Astrocyte of the spinal cord (primary cell): Measurements from ENCODE around the gene KCTD1.

Experiments
- DNase-seq: peaks from one replicate; pipeline ENCODE4 v3.0.0; 2011; ENCODE audit warnings: low read depth, low spot score
- H3K4me3 ChIP-seq: 2 replicates; pipeline ENCODE4 v1.5.1; 2011; ENCODE audit warnings: low read depth, mild to moderate bottlenecking, low read length, moderate library complexity
- in situ Hi-C: cut with HindIII; loops from 2 replicates; pipeline ENCODE4 v1.10.0; 2017; ENCODE audit warnings: low sequenced_read_pairs
- TF ChIP-seq, protein P1 (sequence below): IDR thresholded peaks from 2 replicates; pipeline ENCODE4 v1.5.1; 2012; ENCODE audit warnings: low read depth, mild to moderate bottlenecking, low read length, inconsistent platforms

KCTD1 gene

DNA sequence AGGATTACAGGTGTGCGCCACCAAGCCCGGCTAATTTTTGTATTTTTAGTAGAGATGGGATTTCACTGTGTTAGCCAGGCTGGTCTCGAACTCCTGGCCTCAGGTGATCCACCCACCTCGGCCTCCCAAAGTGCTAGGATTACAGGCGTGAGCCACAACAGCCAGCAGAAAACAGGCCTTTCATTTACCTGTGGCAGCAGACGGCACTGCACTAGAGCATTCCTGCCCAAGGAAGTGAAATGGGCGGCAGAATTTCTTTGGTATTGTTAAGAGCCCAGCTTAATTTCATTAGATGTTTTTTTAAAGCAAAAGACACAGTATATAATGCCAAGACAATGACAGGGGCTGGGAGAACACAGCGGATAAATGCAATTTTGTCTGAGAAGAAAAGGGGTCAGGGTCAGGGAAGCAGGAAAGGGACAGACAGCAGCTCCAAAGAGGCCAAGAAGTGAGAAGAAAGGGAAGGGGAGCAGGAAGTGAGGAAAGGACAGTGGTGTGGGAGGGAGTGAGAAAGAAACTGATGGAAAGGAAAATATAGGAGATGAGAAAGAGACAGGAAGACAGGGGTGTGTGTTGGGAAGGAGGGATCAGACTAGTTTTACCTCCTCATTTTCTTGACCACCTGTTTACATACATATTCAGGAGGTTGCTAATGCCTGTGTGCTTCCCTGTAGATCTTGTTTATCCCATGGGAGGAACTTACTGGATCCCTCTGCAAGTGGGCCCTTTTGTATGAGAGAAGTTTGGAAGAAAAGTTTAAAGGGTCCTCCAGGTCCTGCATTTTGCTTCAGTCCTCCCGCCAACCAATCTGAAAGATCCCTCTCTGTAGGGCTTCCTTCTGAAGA, 32.5 kb downstream of the KCTD1 start:
- DNase-seq, result no peak
- no peak overlapping the region for H3K4me3 ChIP-seq
- in situ Hi-C loops, result no loop called here
- TF ChIP-seq, protein P1, sequence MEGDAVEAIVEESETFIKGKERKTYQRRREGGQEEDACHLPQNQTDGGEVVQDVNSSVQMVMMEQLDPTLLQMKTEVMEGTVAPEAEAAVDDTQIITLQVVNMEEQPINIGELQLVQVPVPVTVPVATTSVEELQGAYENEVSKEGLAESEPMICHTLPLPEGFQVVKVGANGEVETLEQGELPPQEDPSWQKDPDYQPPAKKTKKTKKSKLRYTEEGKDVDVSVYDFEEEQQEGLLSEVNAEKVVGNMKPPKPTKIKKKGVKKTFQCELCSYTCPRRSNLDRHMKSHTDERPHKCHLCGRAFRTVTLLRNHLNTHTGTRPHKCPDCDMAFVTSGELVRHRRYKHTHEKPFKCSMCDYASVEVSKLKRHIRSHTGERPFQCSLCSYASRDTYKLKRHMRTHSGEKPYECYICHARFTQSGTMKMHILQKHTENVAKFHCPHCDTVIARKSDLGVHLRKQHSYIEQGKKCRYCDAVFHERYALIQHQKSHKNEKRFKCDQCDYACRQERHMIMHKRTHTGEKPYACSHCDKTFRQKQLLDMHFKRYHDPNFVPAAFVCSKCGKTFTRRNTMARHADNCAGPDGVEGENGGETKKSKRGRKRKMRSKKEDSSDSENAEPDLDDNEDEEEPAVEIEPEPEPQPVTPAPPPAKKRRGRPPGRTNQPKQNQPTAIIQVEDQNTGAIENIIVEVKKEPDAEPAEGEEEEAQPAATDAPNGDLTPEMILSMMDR, result no peak

DNA sequence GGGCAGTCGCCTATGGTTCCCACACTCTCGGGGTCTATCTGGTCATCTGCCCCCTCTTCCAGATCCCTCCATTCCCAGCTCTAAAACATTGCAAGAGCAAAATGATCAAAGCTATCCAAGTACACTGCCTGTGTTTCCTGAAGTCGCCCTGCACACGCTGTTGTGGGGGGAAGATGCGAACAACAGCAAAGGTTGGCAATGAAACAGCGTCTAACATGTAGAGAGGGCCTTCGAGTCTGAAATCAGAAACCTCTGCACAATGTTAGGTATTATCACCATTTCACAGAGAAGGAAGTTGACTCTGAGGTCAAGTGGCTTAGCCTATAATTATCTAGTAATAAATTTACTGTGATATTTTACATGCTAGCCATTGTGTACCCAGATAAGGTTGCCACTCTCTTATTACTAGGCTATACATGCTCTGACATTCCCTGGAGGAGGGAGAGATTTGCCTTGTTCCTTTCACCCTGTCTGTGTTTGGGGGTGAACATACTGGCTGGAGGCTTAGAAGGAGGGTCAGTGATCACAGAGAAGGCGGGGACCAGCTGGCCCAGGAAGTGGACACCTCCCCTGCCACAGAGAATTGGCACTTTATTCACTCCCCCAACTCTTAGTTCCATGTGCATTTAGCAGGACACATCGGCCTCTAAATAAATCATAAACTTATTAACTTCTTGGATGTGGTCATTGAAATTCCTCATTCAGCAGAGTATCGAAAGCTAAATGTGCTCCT, 36.8 kb downstream of the KCTD1 start:
- TF ChIP-seq, protein P1, result no peak
- in situ Hi-C loops, result no loop called here
- no peak overlapping the region for H3K4me3 ChIP-seq
- DNase-seq, result no peak

DNA sequence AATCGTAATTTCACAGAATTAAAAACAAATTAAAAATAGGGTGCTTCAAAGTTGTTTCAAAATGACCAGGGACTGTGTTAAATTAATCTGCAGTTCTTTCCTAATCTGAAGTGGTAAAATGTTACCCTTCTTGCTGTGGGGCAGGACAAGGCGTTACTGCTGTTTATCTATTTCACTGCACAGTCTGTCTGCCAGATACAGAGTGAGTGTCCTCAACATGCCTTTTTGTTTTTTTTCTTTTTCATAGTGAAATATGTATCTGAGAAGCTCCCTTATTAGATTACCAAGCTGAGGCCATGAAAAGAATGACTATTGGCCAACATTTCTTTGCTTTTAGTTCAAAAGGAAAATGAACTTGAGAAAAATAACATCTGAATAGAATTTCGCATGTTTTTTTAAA, 38.0 kb downstream of the KCTD1 start:
- no peak overlapping the region for H3K4me3 ChIP-seq
- TF ChIP-seq, protein P1, result no peak
- DNase-seq, result no peak
- in situ Hi-C loops, result no loop called here

DNA sequence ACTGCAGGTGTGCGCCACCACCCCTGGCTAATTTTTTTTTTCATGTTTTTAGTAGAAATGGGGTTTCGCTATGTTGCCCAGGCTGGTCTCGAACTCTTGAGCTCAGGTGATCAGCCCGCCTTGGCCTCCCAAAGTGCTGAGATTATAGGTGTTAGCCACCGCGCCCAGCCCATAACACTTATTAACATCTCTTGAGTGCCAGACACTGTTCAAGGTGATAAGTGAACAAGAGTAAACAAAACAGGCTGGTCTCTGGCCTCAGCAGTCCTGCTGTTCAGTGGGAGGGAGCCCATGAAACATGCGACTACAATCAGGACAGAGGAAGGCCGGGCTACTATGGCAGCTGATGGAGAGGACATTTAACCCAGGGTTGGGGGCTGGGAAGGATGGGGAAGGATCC, 42.3 kb downstream of the KCTD1 start:
- DNase-seq, result no peak
- H3K4me3 ChIP-seq, result no peak overlapping the region
- in situ Hi-C loops, result no loop called here
- TF ChIP-seq, protein P1, result no peak

DNA sequence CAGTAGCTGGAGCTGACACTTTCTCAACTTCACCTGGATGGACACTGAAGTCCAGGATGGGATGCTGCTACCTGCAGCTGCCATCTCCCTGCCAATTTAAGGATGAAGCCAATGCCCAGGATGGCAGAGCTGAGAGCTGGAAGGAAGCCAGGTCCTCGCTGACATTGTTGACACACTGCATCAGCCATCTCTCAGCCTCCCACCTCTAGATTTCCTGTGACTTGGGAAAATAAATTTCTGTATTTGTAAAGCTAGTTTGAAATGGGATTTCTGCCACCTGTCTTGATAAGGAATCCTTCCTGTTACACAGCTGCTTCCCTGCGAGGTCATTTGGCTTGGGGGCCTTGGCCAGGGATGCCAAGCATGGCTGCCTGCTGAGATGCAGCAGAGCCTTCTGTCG, 43.5 kb downstream of the KCTD1 start:
- in situ Hi-C loops, result no loop called here
- no peak overlapping the region for H3K4me3 ChIP-seq
- TF ChIP-seq, protein P1, result no peak
- no peak for DNase-seq

DNA sequence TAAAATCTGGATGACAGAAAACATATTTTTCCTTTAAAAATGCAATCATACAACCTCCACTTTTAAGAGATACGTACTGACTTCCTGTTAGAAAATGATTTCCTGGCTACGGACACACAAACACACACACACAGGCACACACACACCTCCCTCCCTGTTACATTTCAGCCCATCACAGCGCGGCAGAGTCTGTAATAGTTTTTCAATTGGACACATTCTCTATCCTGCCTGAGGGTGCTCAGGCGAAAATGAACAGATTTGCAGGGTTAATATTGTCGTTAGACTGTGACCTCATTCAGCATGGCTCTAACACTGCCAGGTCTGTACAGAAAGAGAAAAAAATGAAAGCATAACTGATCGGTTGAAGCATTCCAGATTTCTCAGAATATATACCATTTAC, 45.0 kb downstream of the KCTD1 start:
- no peak for DNase-seq

More for the DNA sequence above, 45.0 kb downstream of the KCTD1 start:
- no peak overlapping the region for H3K4me3 ChIP-seq
- in situ Hi-C loops, result no loop called here
- TF ChIP-seq, protein P1, result no peak
